H1 (cell line): Measurements from ENCODE around the gene PDF. TPM values are rescaled to one million over a fixed set of nuclear protein-coding genes. Genes with fewer than 3 reads are reported as not detected.
A peak's percentile ranks its signal among the peaks of the same experiment; 100 is the strongest.

Source experiments
- BCL11A ChIP-seq, 2 experiments: IDR thresholded peaks; one replicate each; pipeline ENCODE4 v1.6.1; 2011; ENCODE audit warnings: low read depth in 2 of 2, low read length in 2 of 2, mild to moderate bottlenecking in 2 of 2
- BRCA1 ChIP-seq: IDR thresholded peaks from 2 replicates; pipeline ENCODE4 v1.6.1; 2012; ENCODE audit warnings: low read depth, low read length, improper control_type of control experiment
- CBX5 ChIP-seq: fragments of 300-800, 300-1000 bp; sonication (generic); IDR thresholded peaks from 2 replicates; pipeline ENCODE4 v1.7.1; 2016; ENCODE audit warnings: antibody characterized with exemption, low read length, low read depth
- CEBPB ChIP-seq: IDR thresholded peaks from 2 replicates; pipeline ENCODE4 v1.6.1; 2012; ENCODE audit warnings: low read depth, low read length
- HDAC6 ChIP-seq: IDR thresholded peaks from one replicate; pipeline ENCODE4 v1.7.1; 2012; ENCODE audit warnings: low read depth, mild to moderate bottlenecking, inconsistent platforms, low read length, moderate library complexity
- KDM4A ChIP-seq: IDR thresholded peaks from one replicate; pipeline ENCODE4 v1.7.1; 2012; ENCODE audit warnings: low read depth, mild to moderate bottlenecking, moderate library complexity, low read length, inconsistent platforms; ENCODE audit not compliant: severe bottlenecking
- RBBP5 ChIP-seq: IDR thresholded peaks from 2 replicates; pipeline ENCODE4 v1.7.1; 2012; ENCODE audit warnings: low read depth, mild to moderate bottlenecking, inconsistent platforms, low read length, moderate library complexity, borderline replicate concordance
- RFX5 ChIP-seq: IDR thresholded peaks from 2 replicates; pipeline ENCODE4 v1.6.1; 2011; ENCODE audit warnings: low read depth, low read length, improper control_type of control experiment, borderline replicate concordance
- RXRA ChIP-seq: IDR thresholded peaks from 2 replicates; pipeline ENCODE4 v1.6.1; 2011; ENCODE audit warnings: low read depth, mild to moderate bottlenecking, low read length, moderate library complexity; ENCODE audit not compliant: insufficient read depth
- SAP30 ChIP-seq: fragments of 300-600 bp; sonication (generic); IDR thresholded peaks from 2 replicates; pipeline ENCODE4 v1.7.1; 2012; ENCODE audit warnings: low read length, moderate library complexity, mild to moderate bottlenecking, inconsistent platforms; ENCODE audit not compliant: insufficient read depth, insufficient replicate concordance
- SIX5 ChIP-seq: IDR thresholded peaks from 2 replicates; pipeline ENCODE4 v1.6.1; 2011; ENCODE audit warnings: mild to moderate bottlenecking, low read depth, low read length
- SP1 ChIP-seq: IDR thresholded peaks from 2 replicates; pipeline ENCODE4 v1.6.1; 2011; ENCODE audit warnings: low read depth, low read length
- SRF ChIP-seq: IDR thresholded peaks from 2 replicates; pipeline ENCODE4 v1.6.1; 2011; ENCODE audit warnings: mild to moderate bottlenecking, low read depth, low read length, moderate library complexity
- polyA plus RNA-seq, 7 experiments: library from polyadenylated mRNA; depleted of rRNA in 3 of 7; stranded (reverse) in 5 of 7; unstranded in 2 of 7; fragments of >200 nt in 5 of 7; fragments of 200-250 nt in 2 of 7; gene quantifications; 1 replicate in 5 of 7; 2 replicates in 1 of 7; 4 replicates in 1 of 7; pipeline versions ENCODE4 v1.2.1 to v1.2.3, GENCODE V29; 2011 to 2013; ENCODE audit warnings: missing spikeins in 2 of 7, mixed read lengths in 2 of 7
- total RNA-seq: library from RNA; stranded (reverse); fragmentation: NEBNext Ultra II Directional; extraction: Animal tissue kit (Norgen Biotek cat#: 25700); gene quantifications from 2 replicates; pipeline ENCODE4 v1.2.1, GENCODE V29; 2021
- TF ChIP-seq, protein P1 (sequence below): IDR thresholded peaks from 2 replicates; pipeline ENCODE4 v1.6.1; 2012; ENCODE audit warnings: low read length, inconsistent platforms

PDF gene
- total and polyA plus RNA-seq, 2 of the 8 experiments (the other 6 are each of a cell fraction or from before 2014, with no cell fraction given): 17.7 to 23.9 TPM

DNA sequence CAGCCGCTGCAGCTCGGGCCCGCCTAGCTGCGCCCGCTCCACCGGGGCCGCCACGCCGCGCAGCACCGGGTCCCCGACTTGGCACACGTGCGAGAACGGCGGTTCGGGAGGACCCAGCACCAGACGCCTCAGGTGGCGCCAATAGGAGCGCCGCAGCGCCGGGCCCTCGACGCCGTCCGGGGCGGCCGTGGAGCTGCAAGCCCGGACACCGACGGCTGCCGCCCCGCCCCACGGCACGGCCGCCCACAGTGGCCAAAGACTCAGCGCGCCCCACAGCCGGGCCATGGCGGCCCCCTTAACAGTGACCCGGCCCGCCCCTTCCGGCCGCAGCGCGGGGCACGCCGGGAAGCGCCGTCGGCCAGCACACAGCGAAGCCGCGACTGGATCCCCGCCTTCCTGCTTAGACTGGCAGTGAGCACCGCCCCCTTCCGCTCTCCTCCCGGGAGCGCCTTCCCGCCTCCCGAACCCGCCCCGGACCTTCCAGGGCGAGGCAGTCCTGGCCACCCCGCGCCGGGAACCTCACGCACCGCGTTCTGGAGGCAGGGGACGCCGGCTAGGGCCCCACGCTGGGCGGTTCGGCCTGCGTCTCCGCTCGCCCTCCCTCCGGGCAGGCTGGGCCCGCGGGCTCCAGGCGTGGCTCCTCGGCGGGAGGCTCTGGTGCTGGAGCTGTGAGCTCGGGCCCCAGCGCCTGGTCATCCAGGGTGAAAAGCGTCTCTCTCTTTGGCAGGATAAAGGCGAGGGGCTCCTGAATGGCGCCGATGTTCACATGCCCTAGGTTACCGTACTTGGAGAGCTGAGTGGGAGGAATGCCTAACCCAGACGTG lies at the start of gene PDF (continued):
- TF ChIP-seq HDAC6 (no peak), CBX5 (no peak), KDM4A (peak; percentile 36), SRF (no peak), SP1 (0 out of 2 replicates have a peak, but pooled peaks have one; percentile 21), BRCA1 (no peak), SAP30 (no peak), SIX5 (no peak), RXRA (no peak), RBBP5 (peak; percentile 68; the same call in 1 of the 2 replicates), CEBPB (peak; percentile 17; the same call in 1 of the 2 replicates), BCL11A (IDR thresholded peaks at IDR 0.05; ENCODE audit: low read depth in 2 of 2, low read length in 2 of 2) (no peak), RFX5 (no peak)
- TF ChIP-seq, protein P1, sequence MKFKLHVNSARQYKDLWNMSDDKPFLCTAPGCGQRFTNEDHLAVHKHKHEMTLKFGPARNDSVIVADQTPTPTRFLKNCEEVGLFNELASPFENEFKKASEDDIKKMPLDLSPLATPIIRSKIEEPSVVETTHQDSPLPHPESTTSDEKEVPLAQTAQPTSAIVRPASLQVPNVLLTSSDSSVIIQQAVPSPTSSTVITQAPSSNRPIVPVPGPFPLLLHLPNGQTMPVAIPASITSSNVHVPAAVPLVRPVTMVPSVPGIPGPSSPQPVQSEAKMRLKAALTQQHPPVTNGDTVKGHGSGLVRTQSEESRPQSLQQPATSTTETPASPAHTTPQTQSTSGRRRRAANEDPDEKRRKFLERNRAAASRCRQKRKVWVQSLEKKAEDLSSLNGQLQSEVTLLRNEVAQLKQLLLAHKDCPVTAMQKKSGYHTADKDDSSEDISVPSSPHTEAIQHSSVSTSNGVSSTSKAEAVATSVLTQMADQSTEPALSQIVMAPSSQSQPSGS: no peak
